Measurements from ENCODE around the gene DTNA. TPM values are rescaled to one million over a fixed set of nuclear protein-coding genes. Genes with fewer than 3 reads are reported as not detected.

The DTNA gene
- total RNA-seq, 3 donors from 2014 or later (not counting 1 experiment from before 2014, with no cell fraction given) = 0.33 TPM; not detected in 2

- H3K4me1 ChIP-seq (ENCODE audit: control insufficient read depth, insufficient read depth, low read length) = no peaks in the 10 kb centered on the region
- Mint-ChIP-seq H3K9me3 (no peaks in the 10 kb centered on the region), H3K27me3 (ENCODE audit: low read depth in 2 of 2) (peaks cover 21 to 52% of the 10 kb centered on the region in 2 donors), H3K27ac (no peak overlapping the region), H3K4me1 (no peaks in the 10 kb centered on the region), H3K36me3 (no peaks in the 10 kb centered on the region), H3K4me3 (no peak overlapping the region)
- no peaks in the 10 kb centered on the region for H3K36me3 ChIP-seq (ENCODE audit: control insufficient read depth, insufficient read depth, low read length)
- no peaks in the 10 kb centered on the region for H3K9me3 ChIP-seq (ENCODE audit: control insufficient read depth, insufficient read depth, low read length)
- ATAC-seq (no peak), DNase-seq (no peak)
- intact Hi-C loops (cut with micrococcal nuclease) = no loop called here
- TF ChIP-seq CTCF (IDR thresholded peaks at IDR 0.05) = no peak
- WGBS (ENCODE audit: insufficient coverage) = 35% methylated on average over 2 of the region's 2 CpGs
- no peak overlapping the region for H3K4me3 ChIP-seq (ENCODE audit: low read length)
- H3K27ac ChIP-seq (ENCODE audit: low read length) = no peak overlapping the region
- no peaks in the 10 kb centered on the region for H3K27me3 ChIP-seq (ENCODE audit: control insufficient read depth, insufficient read depth, low read length)
Observed at GRCh38 chr18:34773378-34773777, 63.3 kb downstream of the DTNA start.

GRCh38 chr18:34773961-34774766 is 64.1 kb downstream of the DTNA start:
- no peak overlapping the region for H3K27ac ChIP-seq (ENCODE audit: low read length)
- TF ChIP-seq CTCF (IDR thresholded peaks at IDR 0.05) = no peak
- WGBS (ENCODE audit: insufficient coverage) = 11% methylated on average over 6 of the region's 7 CpGs
- Mint-ChIP-seq H3K9me3 (no peaks in the 10 kb centered on the region), H3K27me3 (ENCODE audit: low read depth in 2 of 2) (peaks cover 21 to 47% of the 10 kb centered on the region in 2 donors), H3K27ac (no peak overlapping the region), H3K4me1 (no peaks in the 10 kb centered on the region), H3K4me3 (no peak overlapping the region), H3K36me3 (no peaks in the 10 kb centered on the region)
- intact Hi-C loops (cut with micrococcal nuclease) = no loop called here
- no peaks in the 10 kb centered on the region for H3K27me3 ChIP-seq (ENCODE audit: control insufficient read depth, insufficient read depth, low read length)
- ATAC-seq = no peak
- H3K4me1 ChIP-seq (ENCODE audit: control insufficient read depth, insufficient read depth, low read length) = no peaks in the 10 kb centered on the region
- no peak for DNase-seq
- H3K36me3 ChIP-seq (ENCODE audit: control insufficient read depth, insufficient read depth, low read length) = no peaks in the 10 kb centered on the region
- H3K4me3 ChIP-seq (ENCODE audit: low read length) = no peak overlapping the region
- H3K9me3 ChIP-seq (ENCODE audit: control insufficient read depth, insufficient read depth, low read length) = no peaks in the 10 kb centered on the region

GRCh38 chr18:34775461-34775860 is 65.4 kb downstream of the DTNA start:
- intact Hi-C loops (cut with micrococcal nuclease) = no loop called here
- no peak for DNase-seq
- H3K27me3 Mint-ChIP-seq (ENCODE audit: low read depth in 2 of 2) = peaks cover 21 to 47% of the 10 kb centered on the region in 2 donors
- H3K27ac Mint-ChIP-seq = no peak overlapping the region
- H3K4me1 Mint-ChIP-seq = no peaks in the 10 kb centered on the region
- 85% methylated on average over 2 of the region's 3 CpGs for WGBS (ENCODE audit: insufficient coverage)
- no peaks in the 10 kb centered on the region for H3K9me3 ChIP-seq (ENCODE audit: control insufficient read depth, insufficient read depth, low read length)
- no peak for ATAC-seq
- H3K4me1 ChIP-seq (ENCODE audit: control insufficient read depth, insufficient read depth, low read length) = no peaks in the 10 kb centered on the region
- H3K36me3 ChIP-seq (ENCODE audit: control insufficient read depth, insufficient read depth, low read length) = no peaks in the 10 kb centered on the region
- no peak overlapping the region for H3K4me3 ChIP-seq (ENCODE audit: low read length)
- H3K27ac ChIP-seq (ENCODE audit: low read length) = no peak overlapping the region
- H3K36me3 Mint-ChIP-seq = no peaks in the 10 kb centered on the region
- TF ChIP-seq CTCF (IDR thresholded peaks at IDR 0.05) = no peak
- H3K9me3 Mint-ChIP-seq = no peaks in the 10 kb centered on the region
- no peaks in the 10 kb centered on the region for H3K27me3 ChIP-seq (ENCODE audit: control insufficient read depth, insufficient read depth, low read length)
- H3K4me3 Mint-ChIP-seq = no peak overlapping the region

GRCh38 chr18:34779112-34779511 is 69.0 kb downstream of the DTNA start:
- Histone ChIP-seq H3K4me1 (ENCODE audit: control insufficient read depth, insufficient read depth, low read length) (no peaks in the 10 kb centered on the region), H3K36me3 (ENCODE audit: control insufficient read depth, insufficient read depth, low read length) (no peaks in the 10 kb centered on the region), H3K27ac (ENCODE audit: low read length) (no peak overlapping the region), H3K9me3 (ENCODE audit: control insufficient read depth, insufficient read depth, low read length) (no peaks in the 10 kb centered on the region), H3K4me3 (ENCODE audit: low read length) (no peak overlapping the region), H3K27me3 (ENCODE audit: control insufficient read depth, insufficient read depth, low read length) (no peaks in the 10 kb centered on the region)
- no peak overlapping the region for H3K27ac Mint-ChIP-seq
- DNase-seq (no peak), ATAC-seq (no peak)
- no peaks in the 10 kb centered on the region for H3K36me3 Mint-ChIP-seq
- intact Hi-C loops (cut with micrococcal nuclease) = no loop called here
- H3K4me1 Mint-ChIP-seq = no peaks in the 10 kb centered on the region
- H3K27me3 Mint-ChIP-seq (ENCODE audit: low read depth in 2 of 2) = peaks cover 12 to 24% of the 10 kb centered on the region in 2 donors
- H3K4me3 Mint-ChIP-seq = no peak overlapping the region
- no peak for TF ChIP-seq CTCF (IDR thresholded peaks at IDR 0.05)
- H3K9me3 Mint-ChIP-seq = no peaks in the 10 kb centered on the region

Data from natural killer cell (primary cell).